Measurements from ENCODE around the gene ULK4.
A peak's percentile ranks its signal among the peaks of the same experiment; 100 is the strongest.
"Not testable (repeated sequence)": the region's sequence is repeated elsewhere in the genome, so short reads cannot be mapped to it uniquely, and the experiment has no call there.

The ULK4 gene

DNA sequence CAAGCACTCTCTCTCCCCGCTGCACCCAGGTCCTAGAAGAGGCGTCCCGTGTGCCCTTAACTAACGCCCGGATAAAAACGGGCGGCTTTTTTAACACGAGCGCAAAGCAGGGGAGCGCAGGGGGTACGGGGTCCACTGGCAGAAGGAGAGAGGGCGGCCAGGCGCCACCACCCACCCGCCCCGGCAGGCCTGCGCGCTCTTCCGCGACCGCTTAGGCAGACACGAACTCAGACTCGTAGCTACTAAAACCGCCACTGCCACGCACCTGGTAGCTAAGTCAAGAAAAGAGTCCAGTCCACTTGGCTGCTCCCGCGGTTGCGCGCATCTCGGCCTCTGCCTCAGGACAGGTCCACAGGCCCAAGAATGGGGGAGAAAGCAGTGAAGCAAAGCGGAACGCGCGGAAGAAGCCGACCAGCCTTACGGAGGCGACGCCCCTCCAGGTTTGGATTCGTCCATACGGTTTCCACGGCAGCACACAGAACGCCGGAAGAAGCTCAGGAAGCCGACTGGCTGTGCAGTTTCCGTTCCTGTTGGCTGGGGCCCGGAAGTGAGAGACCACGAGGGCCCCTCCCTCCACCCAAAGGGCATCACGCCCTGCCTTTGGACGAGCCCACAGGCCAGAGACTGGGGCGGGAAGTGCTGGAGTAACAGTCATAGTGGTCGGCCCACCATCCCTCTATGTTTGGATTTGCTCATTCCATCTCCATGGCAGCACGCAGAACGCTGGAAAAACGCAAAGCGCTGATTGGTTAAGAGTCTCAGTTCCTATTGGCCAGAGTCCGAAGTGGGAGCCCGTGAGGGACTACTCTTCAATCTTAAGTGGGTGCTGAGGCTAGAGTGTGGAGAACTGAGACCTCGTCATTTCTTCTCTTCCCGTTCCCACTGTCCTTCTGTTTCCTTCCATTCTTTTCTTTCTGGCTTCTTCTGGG is at the start of gene ULK4:
TSS of gene ULK4 (minus strand) at position 353 of the 929 bp plus-strand sequence. CDS start 7,344 bp downstream, outside the sequence.
- DNase-seq = peak; percentile 99

DNA sequence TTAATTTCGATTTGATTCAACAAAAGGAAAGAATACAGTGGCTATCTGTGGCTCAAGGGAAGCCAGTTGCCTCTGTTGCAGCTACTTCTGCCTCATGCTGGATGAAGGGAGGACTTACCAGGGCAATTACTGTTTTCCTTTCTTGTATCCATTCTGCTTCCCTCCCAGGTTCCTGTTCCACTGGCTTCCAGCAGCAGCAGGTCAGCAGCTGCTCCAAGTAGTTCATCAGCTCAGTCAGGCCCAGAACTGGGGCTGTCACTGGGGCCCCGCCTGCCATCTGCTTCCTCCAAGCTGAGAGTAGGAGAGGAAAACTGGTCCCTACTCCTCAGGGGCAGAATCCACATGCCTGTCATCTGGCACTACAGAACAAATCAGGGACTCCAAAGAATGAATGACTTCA is 48.6 kb upstream of the ULK4 start:
- no peak for DNase-seq

DNA sequence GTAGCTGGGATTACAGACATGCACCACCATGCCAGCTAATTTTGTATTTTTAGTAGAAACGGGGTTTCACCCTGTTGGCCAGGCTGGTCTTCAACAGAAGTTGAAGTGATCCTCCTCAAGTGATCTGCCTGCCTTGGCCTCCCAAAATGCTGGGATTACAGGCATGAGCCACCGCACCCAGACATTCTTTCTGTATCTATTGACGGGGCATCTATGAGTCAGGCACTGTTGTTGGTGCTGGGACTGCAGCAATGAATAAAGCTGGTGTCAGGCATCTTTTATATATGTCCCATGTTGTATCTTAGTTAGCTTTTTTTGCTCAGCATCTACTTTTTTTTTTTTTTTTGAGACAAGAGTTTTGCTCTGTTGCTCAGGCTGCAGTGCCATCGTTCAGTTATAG is 47.6 kb upstream of the ULK4 start:
- DNase-seq = no peak

DNA sequence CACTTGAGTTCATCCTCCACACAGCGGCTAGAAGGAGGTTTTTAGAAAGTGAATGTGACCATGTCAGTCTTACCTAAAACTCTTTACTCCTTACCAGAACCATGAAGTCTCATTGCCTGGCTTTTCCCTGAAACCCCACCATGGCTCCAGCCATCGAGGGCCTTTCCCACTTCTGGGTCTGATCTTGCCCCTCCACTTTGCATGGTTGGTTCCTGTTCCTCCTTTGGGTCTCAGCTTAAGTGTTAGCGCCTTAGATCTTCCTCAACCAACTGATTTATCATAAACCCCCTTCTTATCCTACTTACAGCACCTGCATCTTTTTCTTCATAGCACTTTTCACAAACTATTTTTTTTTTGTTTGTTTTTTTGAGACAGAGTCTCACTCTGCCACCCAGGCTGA is 45.9 kb upstream of the ULK4 start:
- no peak for DNase-seq

DNA sequence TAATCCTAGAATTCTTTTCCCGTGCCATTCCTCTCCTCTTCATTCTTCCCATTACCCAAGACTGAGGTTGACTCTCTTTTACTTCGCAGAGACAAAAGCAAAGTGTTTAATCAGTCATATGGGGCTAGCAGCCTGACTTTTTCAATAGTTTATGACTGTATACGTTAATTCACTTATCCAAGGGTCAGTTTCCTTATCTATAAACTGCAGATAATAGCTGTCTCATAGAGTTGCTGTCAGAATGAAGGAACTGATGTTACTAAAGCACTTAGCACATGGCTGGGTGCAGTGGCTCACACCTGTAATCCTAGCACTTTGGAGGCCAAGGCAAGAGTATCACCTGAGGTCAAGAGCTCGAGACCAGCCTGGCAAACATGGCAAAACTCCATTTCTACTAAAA is 43.5 kb upstream of the ULK4 start:
- DNase-seq = no peak

DNA sequence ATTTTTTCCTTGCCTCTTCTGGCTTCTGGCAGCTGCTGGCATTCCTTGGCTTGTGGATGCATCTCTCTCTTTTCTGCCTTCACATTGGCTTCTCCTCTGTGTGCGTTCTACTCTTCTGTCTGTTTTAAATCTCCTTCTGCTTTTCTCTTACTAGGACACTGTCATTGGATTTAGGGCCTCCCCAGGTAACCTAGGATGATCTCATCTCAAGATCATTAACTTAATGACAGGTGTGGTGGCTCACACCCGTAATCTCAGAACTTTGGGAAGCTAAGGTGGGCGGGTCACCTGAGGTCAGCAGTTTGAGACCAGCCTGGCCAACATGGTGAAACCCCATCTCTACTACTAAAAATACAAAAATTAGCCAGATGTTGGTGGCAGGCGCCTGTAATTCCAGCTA is 40.9 kb upstream of the ULK4 start:
- no peak for DNase-seq

DNA sequence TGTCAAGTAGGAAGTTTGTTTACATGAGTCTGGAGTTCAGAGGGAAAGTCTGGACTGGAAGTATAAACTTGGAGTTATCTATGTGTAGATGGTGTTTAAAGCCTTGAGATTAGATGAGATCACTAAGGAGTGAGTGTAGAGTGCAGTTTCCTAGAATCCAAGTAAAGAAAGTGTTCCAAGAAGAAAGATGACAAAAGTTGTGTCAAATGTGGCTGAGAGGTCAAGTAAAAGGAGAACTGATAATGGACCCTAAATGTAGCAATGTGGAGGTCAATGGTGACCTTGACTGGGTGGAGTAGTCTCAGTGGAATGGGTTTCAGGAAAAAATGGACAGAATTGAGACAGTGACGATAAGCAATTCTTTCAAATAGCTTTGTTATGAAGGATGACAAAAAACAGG is 39.9 kb upstream of the ULK4 start:
- DNase-seq = no peak

DNA sequence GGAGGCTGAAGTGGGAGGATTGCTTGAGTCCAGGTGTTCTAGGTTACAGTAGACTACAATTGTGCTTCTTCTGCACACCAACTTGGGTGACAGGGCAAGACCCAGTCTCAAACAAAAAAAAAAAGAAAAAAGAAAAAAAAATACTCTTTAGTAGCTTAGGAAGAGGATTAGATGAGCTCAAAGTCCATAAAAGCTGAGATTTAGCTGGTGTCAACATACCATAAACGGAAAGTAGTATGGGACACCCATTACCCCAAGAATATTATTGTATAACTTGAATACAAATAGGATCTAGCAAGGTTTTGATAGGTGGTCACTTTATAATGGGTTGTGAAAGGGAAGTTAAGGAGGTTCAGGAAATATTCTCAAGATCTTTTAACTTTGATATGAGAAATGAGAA is 38.0 kb upstream of the ULK4 start:
- DNase-seq = no peak

DNA sequence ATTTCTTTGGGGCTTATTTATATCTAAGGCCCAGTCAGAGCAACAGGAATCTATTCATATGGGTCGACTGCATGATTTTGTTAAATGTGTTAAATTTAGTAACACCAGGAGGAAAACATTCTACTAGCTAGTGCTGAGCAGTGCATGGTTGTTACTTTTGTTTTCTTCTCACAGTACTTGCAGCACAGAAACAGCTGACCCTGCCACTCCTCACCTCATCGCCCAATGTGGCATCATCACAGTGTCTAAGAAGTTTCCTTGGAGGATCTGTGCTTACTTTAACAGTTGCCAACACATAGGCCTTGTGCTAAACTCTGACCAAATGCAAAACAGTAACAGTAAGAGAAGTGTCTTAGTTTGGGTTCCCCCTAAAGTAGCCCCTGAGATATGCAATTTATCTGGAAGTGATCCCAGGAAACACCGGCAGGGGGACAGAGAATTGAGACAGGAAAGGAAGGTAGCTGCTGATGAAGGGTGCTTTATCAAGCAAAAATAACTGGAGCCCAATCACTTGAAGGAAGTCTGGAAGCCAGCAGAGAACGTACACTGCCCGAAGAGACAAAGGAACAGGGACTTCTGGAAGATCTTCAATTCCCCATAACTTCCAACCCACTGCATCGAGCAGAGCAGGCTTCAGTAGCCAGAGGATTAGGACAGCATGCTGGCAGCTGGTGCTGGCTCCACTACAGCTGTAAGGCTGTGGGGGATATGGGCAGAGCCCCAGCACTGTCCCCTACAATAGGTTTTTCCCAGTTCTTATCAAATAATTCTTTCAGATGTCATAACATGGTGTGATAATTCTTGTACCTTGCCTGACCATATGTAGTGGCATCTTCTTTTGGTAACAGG is 36.0 kb upstream of the ULK4 start:
- DNase-seq = no peak

DNA sequence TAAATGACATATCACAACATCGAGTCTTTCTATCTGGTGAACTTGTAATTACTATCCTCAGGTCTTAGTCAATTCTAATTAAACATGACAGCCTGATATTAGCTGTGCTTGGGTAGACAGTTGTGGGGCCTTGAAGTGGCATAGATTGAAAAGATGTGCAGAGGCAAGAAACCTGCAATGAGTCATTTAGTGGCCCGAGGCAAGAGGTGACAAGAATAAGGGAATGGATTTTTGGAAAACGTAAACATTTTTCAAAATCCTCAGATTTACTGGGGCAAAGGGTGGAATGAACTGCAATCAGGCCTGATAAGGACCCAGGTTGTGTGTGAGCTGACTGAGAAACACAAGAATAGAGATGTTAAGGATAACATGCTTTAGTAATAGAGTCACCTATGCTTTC is 29.5 kb upstream of the ULK4 start:
- DNase-seq = no peak

DNA sequence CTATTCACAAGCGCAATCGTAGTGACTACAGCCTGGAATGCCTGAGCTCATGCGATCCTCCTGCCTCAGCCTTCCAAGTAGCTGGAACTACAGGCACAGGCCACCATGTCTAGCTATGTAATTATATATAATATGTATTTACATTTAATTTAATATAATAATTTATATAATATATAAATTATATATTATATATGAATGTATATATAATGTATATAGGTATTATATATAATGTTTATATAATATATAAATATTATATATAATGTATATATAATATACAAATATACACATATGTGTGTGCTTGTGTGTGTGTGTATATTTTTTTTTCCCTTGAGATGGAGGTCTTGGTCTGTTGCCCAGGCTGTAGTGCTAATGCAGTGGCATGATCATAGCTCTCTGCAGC is 27.6 kb upstream of the ULK4 start:
- no peak for DNase-seq

DNA sequence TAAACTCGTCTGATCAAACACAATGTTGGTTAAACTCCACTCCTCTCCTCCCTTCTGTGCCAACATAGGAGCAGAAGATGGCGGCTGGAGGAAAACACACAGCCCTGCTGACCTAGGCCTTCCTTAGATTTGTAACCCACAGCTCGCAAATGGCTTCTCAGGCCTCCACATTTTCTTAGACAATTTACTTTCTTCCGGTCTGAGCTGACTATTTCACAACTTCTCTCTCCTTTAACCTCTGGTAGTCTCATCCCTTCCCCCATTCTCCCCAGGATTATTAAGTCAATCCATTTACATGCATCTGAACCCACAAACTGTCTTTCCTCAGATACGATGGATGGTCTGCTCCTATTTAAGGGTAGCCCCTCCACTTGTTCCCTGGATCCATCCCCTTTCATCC is 25.7 kb upstream of the ULK4 start:
- no peak for DNase-seq

DNA sequence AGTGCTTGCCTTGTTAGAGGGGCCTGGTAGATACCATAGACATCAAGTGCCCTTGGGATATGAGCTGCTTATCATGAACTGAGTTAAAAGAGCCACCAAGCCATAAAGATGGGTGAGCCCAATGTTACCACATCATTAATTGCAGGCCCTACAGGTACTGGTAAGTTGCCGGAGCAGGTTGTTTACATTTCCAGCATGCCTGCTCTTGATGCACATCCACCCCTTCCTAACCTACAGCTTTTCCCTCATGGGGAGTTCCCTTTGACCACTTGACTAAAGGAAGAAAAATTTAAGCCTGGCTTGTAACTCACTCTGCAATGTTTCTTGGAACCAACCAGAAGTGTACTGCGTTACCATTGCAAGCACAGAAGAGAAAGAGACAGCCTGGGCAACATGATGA is 24.7 kb upstream of the ULK4 start:
- DNase-seq = no peak

DNA sequence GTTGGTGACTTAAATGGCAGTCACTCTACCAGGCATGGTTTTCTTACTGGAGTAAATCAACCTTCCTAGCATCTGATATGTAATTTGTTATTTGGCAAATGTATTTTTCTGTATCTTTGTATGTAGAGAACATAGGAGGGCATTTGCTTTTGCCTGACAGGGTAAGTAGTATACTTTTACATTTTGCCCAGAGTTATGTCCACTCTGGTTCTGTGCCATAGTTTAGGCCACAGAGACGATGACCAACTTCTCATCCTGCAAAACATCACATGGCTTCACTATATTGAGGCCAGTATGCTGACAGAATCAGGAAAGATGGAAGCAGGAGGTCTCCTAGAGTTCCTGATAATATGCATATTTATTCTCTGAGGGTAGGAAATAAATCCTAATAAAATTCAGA is 23.1 kb upstream of the ULK4 start:
- DNase-seq = no peak

DNA sequence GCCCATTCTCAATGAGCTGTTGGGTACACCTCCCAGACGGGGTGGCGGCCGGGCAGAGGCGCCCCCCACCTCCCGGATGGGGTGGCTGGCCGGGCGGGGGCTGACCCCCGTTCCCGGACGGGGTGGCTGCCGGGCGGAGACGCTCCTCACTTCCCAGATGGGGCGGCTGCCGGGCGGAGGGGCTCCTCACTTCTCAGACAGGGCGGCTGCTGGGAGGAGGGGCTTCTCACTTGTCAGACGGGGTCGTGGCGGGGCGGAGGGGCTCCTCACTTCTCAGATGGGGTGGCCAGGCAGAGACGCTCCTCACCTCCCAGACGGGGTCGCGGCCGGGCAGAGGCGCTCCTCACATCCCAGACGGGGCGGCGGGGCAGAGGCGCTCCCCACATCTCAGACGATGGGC is 21.2 kb upstream of the ULK4 start:
- DNase-seq = not testable (repeated sequence)

DNA sequence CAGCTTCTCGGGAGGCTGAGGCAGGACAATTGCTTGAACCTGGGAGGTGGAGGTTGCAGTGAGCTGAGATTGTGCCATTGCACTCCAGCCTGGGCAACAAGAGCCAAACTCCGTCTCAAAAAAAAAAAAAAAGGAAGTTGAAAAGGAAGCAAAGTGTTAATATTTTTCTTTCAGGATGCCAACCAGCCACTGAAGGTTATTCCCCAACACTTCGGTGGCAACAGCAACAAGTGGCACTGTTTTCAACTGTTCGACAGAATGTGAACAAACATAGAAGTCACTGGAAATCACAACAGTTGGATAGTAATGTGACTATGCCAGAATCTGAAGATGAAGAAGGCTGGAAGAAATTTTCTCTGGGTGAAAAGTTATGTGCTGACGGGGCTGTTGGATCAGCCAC is 15.5 kb upstream of the ULK4 start:
- not testable (repeated sequence) for DNase-seq

DNA sequence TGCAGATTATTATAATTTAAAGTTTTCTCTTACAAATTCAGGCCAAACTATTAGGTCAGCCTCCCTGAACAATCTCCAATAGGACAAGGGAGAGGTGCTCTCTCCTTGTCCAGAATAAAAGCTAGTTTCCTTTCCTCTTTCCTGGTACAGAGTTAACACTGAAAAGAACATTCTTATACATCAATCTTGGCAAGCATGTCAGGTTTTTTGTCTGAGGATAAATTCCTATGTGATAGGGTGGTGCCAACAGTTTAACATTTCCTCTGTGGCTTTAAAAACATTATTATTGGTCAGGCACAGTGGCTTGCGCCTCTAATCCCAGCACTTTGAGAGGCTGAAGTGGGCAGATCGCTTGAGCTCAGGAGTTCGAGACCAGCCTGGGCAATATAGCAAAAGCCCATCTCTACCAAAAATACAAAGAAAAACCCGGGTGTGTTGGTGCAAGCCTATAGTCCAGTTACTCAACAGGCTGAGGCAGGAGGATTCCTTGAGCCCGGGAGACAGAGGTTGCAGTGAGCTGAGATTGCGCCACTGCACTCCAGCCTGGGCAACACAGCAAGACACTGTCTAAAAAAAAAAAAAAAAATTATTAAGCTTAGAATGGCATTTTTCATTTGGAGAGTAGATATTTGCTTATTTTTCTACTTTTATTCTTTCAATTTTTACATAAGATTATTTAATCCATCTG is 13.7 kb upstream of the ULK4 start:
- no peak for DNase-seq

DNA sequence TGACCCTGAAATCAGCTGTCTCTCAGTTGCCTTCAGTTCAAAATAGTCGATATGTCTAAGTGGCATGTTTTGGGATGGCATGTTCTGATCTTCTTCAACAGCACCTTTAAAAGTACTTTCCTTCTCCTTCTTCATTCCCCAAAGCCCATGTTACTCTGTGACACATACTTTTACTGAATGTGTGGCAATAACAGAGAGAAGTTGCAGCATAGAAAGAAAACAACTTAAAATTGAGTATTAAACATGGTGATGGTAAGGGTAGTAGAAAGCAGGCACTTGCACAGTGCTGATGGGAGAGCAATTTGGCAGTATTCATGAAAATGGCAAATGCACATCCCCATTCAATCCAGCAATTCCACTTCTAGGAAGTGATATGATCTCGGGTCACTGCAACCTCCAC is 12.3 kb upstream of the ULK4 start:
- no peak for DNase-seq

DNA sequence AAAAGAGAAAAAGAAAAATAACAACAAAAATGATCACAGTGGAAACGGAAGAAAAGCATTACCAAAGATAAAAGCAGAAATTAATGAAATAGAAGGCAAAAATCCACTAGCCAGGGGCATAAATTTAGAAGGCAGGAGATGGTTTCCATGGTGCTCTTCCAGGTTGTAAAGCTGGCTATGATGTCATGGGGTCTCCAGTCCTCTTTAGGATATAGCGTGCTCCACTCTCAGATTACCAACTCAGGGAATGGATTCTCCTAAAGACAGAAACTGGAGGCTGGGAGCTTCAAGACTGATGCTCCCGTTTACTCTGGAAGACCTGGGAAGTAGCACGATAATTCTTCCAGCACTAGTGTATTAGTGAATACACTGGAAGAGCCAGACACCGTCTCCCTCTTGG is 10.9 kb upstream of the ULK4 start:
- no peak for DNase-seq

DNA sequence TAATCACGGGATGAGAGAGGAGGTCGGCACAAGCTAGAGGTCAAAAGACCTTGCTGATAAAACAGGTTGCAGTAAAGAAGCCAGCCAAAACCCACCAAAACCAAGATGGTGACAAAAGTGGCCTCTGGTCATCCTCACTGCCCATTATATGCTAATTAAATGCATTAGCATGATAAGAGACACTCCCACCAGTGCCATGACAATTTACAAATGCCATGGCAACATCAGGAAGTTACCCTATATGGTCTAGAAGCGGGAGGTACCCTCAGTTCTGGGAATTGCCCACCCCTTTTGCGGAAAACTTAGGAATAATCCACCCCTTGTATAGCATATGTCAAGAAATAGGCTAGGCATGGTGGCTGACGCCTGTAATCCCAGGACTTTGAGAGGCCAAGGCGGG is 4.3 kb upstream of the ULK4 start:
- DNase-seq = no peak

DNA sequence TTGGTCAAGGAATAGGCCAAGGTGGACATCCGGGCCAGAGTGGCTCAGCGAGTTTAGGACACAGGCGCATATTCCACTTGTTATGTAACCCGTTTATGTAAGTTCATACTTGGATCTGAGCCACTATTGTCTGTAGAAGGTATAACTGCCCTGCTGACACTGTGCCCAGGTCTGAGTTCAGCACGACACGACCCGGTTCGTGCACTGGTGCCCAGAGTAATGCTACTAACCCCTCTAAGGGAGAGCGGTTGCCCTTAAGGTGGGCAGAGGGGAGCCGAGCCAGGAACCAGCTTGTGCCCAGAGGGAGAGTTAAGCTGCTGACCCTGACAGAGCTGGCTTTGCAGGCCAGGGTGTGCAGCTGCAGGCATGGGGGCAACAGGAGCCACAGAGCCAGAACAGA is 1.9 kb upstream of the ULK4 start:
- no peak for DNase-seq

DNA sequence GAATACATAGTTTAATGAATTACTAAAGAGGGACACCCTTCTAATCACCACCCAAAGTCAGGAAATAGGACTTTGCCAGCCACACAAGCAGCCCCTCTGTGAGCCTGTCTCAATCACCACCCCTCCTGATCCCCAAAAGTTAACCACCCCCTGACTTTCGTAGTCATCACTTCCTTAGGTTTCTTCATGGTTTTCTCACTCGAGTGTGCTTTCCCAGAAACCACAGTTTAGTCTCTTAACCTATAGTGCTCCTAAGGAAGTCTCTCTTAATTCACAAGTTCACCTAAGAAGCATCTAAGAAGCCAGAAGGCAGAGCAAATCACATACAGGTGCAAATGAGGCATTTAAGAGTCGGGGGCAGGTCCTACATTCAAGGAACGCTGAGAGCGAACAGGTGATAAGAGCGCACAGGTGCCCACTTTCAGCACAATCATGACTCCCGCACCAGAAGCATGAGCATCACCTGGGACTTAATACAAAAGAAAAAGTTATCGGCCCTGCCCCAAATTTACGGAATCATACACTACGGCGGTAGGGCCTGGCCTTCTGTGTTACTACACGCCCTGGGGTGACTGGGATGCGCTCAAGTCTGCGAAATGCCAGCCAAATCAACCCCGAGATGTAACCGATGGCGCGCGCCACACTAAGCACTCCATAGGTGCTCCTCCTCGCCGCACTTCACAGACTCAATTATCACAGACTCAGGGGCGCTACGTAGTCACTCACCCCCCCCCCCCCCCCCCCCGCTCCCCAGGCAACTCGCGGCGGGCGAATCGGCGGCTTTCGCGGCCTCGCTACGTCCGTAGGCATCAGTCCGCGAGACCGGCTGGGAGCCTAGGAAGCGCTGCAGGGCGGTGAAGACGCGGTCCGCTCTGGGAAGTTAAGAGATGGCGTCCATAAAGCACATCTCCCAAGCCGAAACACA is 815 bp downstream of the ULK4 start:
- DNase-seq = peak; percentile 18

Data from NCI-H2029 treated with DMSO at 0.1 percent for 48 hours (cell line).